Hepatocyte (in vitro differentiated cells): ENCODE data around the gene MITF. TPM values are rescaled to one million over a fixed set of nuclear protein-coding genes. Genes with fewer than 3 reads are reported as not detected.

ENCODE experiments used
- DNase-seq: peaks from one replicate; pipeline ENCODE4 v3.0.0-alpha.2; 2016; ENCODE audit warnings: low spot score
- H2AFZ ChIP-seq: fragments of 200-600 bp; sonication (generic); 2 replicates; pipeline ENCODE4 v1.6.0; 2016; ENCODE audit warnings: antibody characterized with exemption, mild to moderate bottlenecking
- H3K27ac ChIP-seq: fragments of 200-600 bp; sonication (generic); 2 replicates; pipeline ENCODE4 v1.5.1; 2016; ENCODE audit warnings: mild to moderate bottlenecking
- H3K27me3 ChIP-seq: fragments of 200-600 bp; sonication (generic); 2 replicates; pipeline ENCODE4 v1.6.1; 2016
- H3K36me3 ChIP-seq: fragments of 200-600 bp; sonication (generic); replicated peaks from 2 replicates; pipeline ENCODE4 v1.5.1; 2016; ENCODE audit warnings: low read depth; ENCODE audit not compliant: insufficient read depth
- H3K4me1 ChIP-seq: fragments of 200-600 bp; sonication (generic); 2 replicates; pipeline ENCODE4 v1.5.1; 2016; ENCODE audit warnings: mild to moderate bottlenecking, moderate library complexity; ENCODE audit not compliant: insufficient read depth
- H3K4me2 ChIP-seq: fragments of 200-600 bp; sonication (generic); 2 replicates; pipeline ENCODE4 v1.6.0; 2016
- H3K4me3 ChIP-seq: fragments of 200-600 bp; sonication (generic); 2 replicates; pipeline ENCODE4 v1.5.1; 2016; ENCODE audit warnings: mild to moderate bottlenecking
- H3K79me2 ChIP-seq: fragments of 200-600 bp; sonication (generic); 2 replicates; pipeline ENCODE4 v1.6.0; 2017; ENCODE audit warnings: mild to moderate bottlenecking
- H3K9me2 ChIP-seq: fragments of 200-600 bp; sonication (generic); replicated peaks from 2 replicates; pipeline ENCODE4 v1.6.0; 2017; ENCODE audit warnings: mild to moderate bottlenecking; ENCODE audit not compliant: insufficient read depth
- H3K9me3 ChIP-seq: fragments of 200-600 bp; sonication (generic); 2 replicates; pipeline ENCODE4 v1.5.1; 2016; ENCODE audit warnings: low read depth, mild to moderate bottlenecking
- H4K20me1 ChIP-seq: fragments of 200-600 bp; sonication (generic); 2 replicates; pipeline ENCODE4 v1.6.0; 2016; ENCODE audit warnings: mild to moderate bottlenecking; ENCODE audit not compliant: insufficient read depth, poor library complexity, severe bottlenecking
- EZH2 ChIP-seq: fragments of 200-600 bp; sonication (generic); IDR thresholded peaks from 2 replicates; pipeline ENCODE4 v1.6.1; 2016; ENCODE audit warnings: antibody characterized with exemption, mild to moderate bottlenecking, borderline replicate concordance
- EZH2phosphoT487 ChIP-seq: fragments of 200-600 bp; sonication (generic); IDR thresholded peaks from one replicate; pipeline ENCODE4 v1.6.1; 2018; ENCODE audit warnings: antibody characterized with exemption, mild to moderate bottlenecking, low read depth, moderate library complexity; ENCODE audit not compliant: unreplicated experiment, severe bottlenecking
- WGBS: methylation state at CpG from one replicate; pipeline ENCODE4 v1.1.6; 2016; ENCODE audit warnings: low lambda C conversion rate; ENCODE audit errors: missing lambda C conversion rate; 5-methylcytosine and 5-hydroxymethylcytosine counted together
- polyA plus RNA-seq: library from polyadenylated mRNA; unstranded; fragments of >200 nt; fragmentation: Nextera tagmentation; extraction: Ambion mirVana; gene quantifications from 2 replicates; pipeline ENCODE4 v1.2.1, GENCODE V29; 2016
- total RNA-seq: library from RNA; depleted of rRNA; stranded (reverse); fragments of >200 nt; gene quantifications from 2 replicates; pipeline ENCODE4 v1.2.3, GENCODE V29; 2014
- TF ChIP-seq, protein P1 (sequence below): fragments of 200-600 bp; sonication (generic); IDR thresholded peaks from 2 replicates; pipeline ENCODE4 v1.5.1; 2016; ENCODE audit warnings: antibody characterized with exemption, mild to moderate bottlenecking; ENCODE audit not compliant: poor library complexity

The MITF gene
- total and polyA plus RNA-seq, 2 experiments from 2014 or later: 7.1 to 14.2 TPM

DNA sequence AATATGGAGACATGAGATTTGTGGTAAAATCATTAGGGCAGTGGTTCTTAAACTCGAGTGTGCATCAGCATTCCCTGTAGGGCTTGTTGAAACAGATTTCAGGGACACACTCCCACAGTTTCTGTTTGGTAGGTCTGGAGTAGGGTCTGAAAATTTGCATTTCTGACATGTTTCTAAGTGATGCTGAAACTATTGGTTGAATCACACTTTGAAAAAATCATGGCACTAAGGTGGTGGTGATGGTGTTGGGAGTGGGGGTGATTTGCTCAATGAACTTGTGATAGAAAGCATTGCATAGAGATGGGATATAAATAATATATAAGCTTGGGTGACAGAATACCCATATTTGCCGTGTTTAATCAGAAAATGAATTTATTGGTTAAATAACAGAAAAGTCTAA lies 11.3 kb downstream of the MITF start:
- Histone ChIP-seq H3K4me2 (no peak overlapping the region), H3K4me3 (no peak overlapping the region), H3K27me3 (no peaks in the 10 kb centered on the region), H2AFZ (no peak overlapping the region), H3K27ac (no peak overlapping the region), H3K9me2 (no peaks in the 10 kb centered on the region), H4K20me1 (no peaks in the 10 kb centered on the region), H3K4me1 (no peaks in the 10 kb centered on the region), H3K36me3 (no peaks in the 10 kb centered on the region), H3K9me3 (no peaks in the 10 kb centered on the region), H3K79me2 (peaks cover 5% of the 10 kb centered on the region)
- WGBS: 95% methylated on average over 2 of the region's 2 CpGs
- no peak for DNase-seq
- TF ChIP-seq EZH2phosphoT487: no peak
- TF ChIP-seq, protein P1, sequence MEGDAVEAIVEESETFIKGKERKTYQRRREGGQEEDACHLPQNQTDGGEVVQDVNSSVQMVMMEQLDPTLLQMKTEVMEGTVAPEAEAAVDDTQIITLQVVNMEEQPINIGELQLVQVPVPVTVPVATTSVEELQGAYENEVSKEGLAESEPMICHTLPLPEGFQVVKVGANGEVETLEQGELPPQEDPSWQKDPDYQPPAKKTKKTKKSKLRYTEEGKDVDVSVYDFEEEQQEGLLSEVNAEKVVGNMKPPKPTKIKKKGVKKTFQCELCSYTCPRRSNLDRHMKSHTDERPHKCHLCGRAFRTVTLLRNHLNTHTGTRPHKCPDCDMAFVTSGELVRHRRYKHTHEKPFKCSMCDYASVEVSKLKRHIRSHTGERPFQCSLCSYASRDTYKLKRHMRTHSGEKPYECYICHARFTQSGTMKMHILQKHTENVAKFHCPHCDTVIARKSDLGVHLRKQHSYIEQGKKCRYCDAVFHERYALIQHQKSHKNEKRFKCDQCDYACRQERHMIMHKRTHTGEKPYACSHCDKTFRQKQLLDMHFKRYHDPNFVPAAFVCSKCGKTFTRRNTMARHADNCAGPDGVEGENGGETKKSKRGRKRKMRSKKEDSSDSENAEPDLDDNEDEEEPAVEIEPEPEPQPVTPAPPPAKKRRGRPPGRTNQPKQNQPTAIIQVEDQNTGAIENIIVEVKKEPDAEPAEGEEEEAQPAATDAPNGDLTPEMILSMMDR: no peak
- TF ChIP-seq EZH2: no peak

DNA sequence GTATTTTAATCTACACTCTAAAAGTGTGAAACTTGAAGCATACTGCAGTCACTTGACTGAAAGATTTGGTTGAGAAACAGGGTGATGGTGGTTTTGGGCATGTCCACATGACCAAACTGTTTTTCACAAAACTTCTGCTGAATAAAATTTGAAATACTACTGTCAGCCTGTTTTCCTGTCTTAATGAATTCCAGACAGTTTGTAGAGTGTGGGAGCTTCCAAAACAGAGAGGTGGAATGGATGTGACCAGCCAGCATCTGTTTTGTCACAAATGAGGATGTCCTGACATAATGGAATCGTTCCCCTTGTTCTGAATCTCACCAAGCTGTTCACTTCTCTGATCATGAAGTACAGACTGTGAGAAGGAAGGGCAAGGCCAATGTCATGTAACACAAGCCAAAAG lies 11.8 kb downstream of the MITF start:
- no peaks in the 10 kb centered on the region for H3K4me1 ChIP-seq
- H3K4me3 ChIP-seq: no peak overlapping the region
- no peak overlapping the region for H3K27ac ChIP-seq
- no peak for DNase-seq
- TF ChIP-seq EZH2 (no peak), EZH2phosphoT487 (no peak)
- TF ChIP-seq, protein P1: no peak
- H3K79me2 ChIP-seq: peaks cover 5% of the 10 kb centered on the region
- H2AFZ ChIP-seq: no peak overlapping the region
- H4K20me1 ChIP-seq: no peaks in the 10 kb centered on the region
- no peaks in the 10 kb centered on the region for H3K9me3 ChIP-seq
- 82% methylated on average over 1 of the region's 1 CpG for WGBS
- no peaks in the 10 kb centered on the region for H3K9me2 ChIP-seq
- H3K27me3 ChIP-seq: no peaks in the 10 kb centered on the region
- no peaks in the 10 kb centered on the region for H3K36me3 ChIP-seq
- no peak overlapping the region for H3K4me2 ChIP-seq

DNA sequence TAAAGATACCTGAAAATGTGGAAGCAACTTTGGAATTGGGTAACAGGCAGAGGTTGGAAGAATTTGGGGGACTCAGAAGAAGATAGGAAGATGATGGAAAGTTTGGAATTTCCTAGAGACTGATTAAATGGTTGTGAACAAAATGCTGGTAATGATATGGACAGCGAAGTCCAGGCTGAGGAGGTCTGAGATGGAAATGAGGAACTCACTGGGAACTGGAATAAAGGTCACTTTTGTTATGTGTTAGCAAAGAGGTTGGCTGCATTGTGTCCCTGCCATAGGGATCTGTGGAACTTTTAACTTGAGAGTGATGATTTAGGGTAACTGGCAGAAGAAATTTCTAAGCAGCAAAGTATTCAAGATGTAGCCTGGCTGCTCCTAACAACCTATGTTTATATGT lies 13.0 kb downstream of the MITF start:
- Histone ChIP-seq H3K4me3 (no peak overlapping the region), H2AFZ (no peak overlapping the region), H3K4me2 (no peak overlapping the region), H3K36me3 (no peaks in the 10 kb centered on the region), H3K79me2 (peaks cover 5% of the 10 kb centered on the region), H3K4me1 (no peaks in the 10 kb centered on the region), H3K27me3 (no peaks in the 10 kb centered on the region), H3K9me3 (no peaks in the 10 kb centered on the region), H3K9me2 (no peaks in the 10 kb centered on the region), H3K27ac (no peak overlapping the region), H4K20me1 (no peaks in the 10 kb centered on the region)
- 97% methylated on average over 1 of the region's 1 CpG for WGBS
- TF ChIP-seq, protein P1: no peak
- TF ChIP-seq EZH2: no peak
- no peak for TF ChIP-seq EZH2phosphoT487
- no peak for DNase-seq
